ENCODE measurements around the gene ADH7. TPM values are rescaled to one million over a fixed set of nuclear protein-coding genes. Genes with fewer than 3 reads are reported as not detected.

Gene ADH7
- total and polyA plus RNA-seq, 2 experiments from 2014 or later, result not detected

GRCh38 chr4:99436976-99437722 is 2.0 kb upstream of the ADH7 start (continued):
- TF ChIP-seq ZNF462 (CRISPR knock-in tag; IDR thresholded peaks at IDR 0.05), result no peak
- no peak for TF ChIP-seq ZNF331 (CRISPR knock-in tag; IDR thresholded peaks at IDR 0.05; ENCODE audit: low read depth)

- H3K4me3 ChIP-seq, result no peak overlapping the region
- no peak overlapping the region for H3K27ac ChIP-seq (ENCODE audit: low read depth)
- no peak for ATAC-seq
- Mint-ChIP-seq H3K27ac (no peak overlapping the region), H3K36me3 (ENCODE audit: low read depth) (no peaks in the 10 kb centered on the region), H3K4me1 (no peaks in the 10 kb centered on the region), H3K4me3 (no peak overlapping the region), H3K9me3 (no peaks in the 10 kb centered on the region), H3K27me3 (ENCODE audit: insufficient read depth, low read depth, poor library complexity) (no peaks in the 10 kb centered on the region)
- no peaks in the 10 kb centered on the region for H3K9me2 ChIP-seq (ENCODE audit: insufficient read depth)
- no peaks in the 10 kb centered on the region for H3K36me3 ChIP-seq (ENCODE audit: insufficient read depth)
- DNase-seq (ENCODE audit: low spot score), result no peak
- H2AFZ ChIP-seq, result no peak overlapping the region
- no peaks in the 10 kb centered on the region for H3K27me3 ChIP-seq (ENCODE audit: insufficient read depth)
- no peak overlapping the region for H3K4me2 ChIP-seq
- H3K4me1 ChIP-seq (ENCODE audit: insufficient read depth), result no peaks in the 10 kb centered on the region
- H3K79me2 ChIP-seq (replicated peaks; ENCODE audit: insufficient read depth), result no peaks in the 10 kb centered on the region
- no peaks in the 10 kb centered on the region for H3F3A ChIP-seq (replicated peaks; ENCODE audit: low read depth)
- H4K20me1 ChIP-seq (replicated peaks; ENCODE audit: insufficient read depth), result no peaks in the 10 kb centered on the region
- no peak for TF ChIP-seq ZNF331 (CRISPR knock-in tag; IDR thresholded peaks at IDR 0.05; ENCODE audit: low read depth)
- TF ChIP-seq EZH2 (IDR thresholded peaks at IDR 0.05; ENCODE audit: low read depth, unreplicated experiment), result no peak
- TF ChIP-seq ZNF114 (CRISPR knock-in tag; IDR thresholded peaks at IDR 0.05), result no peak
- TF ChIP-seq ETS1 (IDR thresholded peaks at IDR 0.05), result no peak
- TF ChIP-seq REST (IDR thresholded peaks at IDR 0.05; ENCODE audit: unreplicated experiment), result no peak
- TF ChIP-seq CTCF (conservative IDR thresholded peaks at IDR 0.05; ENCODE audit: low read depth in 2 of 2), result no peak
- no peak for TF ChIP-seq POLR2AphosphoS5 (IDR thresholded peaks at IDR 0.05; ENCODE audit: low read depth)
- TF ChIP-seq EZH2phosphoT487 (IDR thresholded peaks at IDR 0.05; ENCODE audit: unreplicated experiment), result no peak
- no peak for TF ChIP-seq STAT1 (IDR thresholded peaks at IDR 0.05; ENCODE audit: unreplicated experiment)
- no peak for TF ChIP-seq JUNB (IDR thresholded peaks at IDR 0.05; ENCODE audit: unreplicated experiment)
- TF ChIP-seq CREB1 (CRISPR knock-in tag; IDR thresholded peaks at IDR 0.05; ENCODE audit: low read depth), result no peak
- no peak for TF ChIP-seq NANOG (IDR thresholded peaks at IDR 0.05; ENCODE audit: borderline replicate concordance)
Observed at GRCh38 chr4:99436462-99436861, 1.3 kb upstream of the ADH7 start.
